Measurements from ENCODE around the gene MPO.

DNA sequence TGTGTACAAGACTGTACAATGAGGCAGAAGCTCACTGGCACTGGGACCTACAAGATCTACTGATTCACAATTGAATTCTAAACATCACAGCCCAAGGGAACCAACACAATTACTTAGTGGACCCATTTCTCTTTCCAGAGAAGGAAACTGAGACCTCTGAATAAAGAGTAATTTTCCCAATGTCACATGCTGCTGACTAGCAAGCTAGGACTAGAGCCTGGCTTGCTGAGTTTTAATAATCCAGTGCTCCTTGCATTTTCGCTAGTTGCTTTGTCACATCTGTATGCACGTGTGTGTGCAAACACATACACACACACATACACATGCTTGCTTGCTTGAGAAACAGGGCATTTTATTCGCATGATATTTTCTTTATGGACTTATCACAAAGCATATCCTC is 46.2 kb downstream of the MPO start:
- TF ChIP-seq ZFP30 (CRISPR knock-in tag; IDR thresholded peaks at IDR 0.05) (no peak), SNAI2 (CRISPR knock-in tag; IDR thresholded peaks at IDR 0.05) (no peak), RARB (CRISPR knock-in tag; IDR thresholded peaks at IDR 0.05) (no peak), PPARA (CRISPR knock-in tag; IDR thresholded peaks at IDR 0.05; ENCODE audit: borderline replicate concordance) (no peak), ZC3H10 (CRISPR knock-in tag; IDR thresholded peaks at IDR 0.05) (no peak), ARNTL (CRISPR knock-in tag; IDR thresholded peaks at IDR 0.05; ENCODE audit: borderline replicate concordance, low read depth) (no peak), ZFP3 (CRISPR knock-in tag; IDR thresholded peaks at IDR 0.05) (no peak)
- TF ChIP-seq, protein P1, sequence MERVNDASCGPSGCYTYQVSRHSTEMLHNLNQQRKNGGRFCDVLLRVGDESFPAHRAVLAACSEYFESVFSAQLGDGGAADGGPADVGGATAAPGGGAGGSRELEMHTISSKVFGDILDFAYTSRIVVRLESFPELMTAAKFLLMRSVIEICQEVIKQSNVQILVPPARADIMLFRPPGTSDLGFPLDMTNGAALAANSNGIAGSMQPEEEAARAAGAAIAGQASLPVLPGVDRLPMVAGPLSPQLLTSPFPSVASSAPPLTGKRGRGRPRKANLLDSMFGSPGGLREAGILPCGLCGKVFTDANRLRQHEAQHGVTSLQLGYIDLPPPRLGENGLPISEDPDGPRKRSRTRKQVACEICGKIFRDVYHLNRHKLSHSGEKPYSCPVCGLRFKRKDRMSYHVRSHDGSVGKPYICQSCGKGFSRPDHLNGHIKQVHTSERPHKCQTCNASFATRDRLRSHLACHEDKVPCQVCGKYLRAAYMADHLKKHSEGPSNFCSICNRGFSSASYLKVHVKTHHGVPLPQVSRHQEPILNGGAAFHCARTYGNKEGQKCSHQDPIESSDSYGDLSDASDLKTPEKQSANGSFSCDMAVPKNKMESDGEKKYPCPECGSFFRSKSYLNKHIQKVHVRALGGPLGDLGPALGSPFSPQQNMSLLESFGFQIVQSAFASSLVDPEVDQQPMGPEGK (CRISPR knock-in tag; IDR thresholded peaks at IDR 0.05; ENCODE audit: borderline replicate concordance) = no peak
- TF ChIP-seq, protein P2, sequence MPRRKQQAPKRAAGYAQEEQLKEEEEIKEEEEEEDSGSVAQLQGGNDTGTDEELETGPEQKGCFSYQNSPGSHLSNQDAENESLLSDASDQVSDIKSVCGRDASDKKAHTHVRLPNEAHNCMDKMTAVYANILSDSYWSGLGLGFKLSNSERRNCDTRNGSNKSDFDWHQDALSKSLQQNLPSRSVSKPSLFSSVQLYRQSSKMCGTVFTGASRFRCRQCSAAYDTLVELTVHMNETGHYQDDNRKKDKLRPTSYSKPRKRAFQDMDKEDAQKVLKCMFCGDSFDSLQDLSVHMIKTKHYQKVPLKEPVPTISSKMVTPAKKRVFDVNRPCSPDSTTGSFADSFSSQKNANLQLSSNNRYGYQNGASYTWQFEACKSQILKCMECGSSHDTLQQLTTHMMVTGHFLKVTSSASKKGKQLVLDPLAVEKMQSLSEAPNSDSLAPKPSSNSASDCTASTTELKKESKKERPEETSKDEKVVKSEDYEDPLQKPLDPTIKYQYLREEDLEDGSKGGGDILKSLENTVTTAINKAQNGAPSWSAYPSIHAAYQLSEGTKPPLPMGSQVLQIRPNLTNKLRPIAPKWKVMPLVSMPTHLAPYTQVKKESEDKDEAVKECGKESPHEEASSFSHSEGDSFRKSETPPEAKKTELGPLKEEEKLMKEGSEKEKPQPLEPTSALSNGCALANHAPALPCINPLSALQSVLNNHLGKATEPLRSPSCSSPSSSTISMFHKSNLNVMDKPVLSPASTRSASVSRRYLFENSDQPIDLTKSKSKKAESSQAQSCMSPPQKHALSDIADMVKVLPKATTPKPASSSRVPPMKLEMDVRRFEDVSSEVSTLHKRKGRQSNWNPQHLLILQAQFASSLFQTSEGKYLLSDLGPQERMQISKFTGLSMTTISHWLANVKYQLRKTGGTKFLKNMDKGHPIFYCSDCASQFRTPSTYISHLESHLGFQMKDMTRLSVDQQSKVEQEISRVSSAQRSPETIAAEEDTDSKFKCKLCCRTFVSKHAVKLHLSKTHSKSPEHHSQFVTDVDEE (CRISPR knock-in tag; IDR thresholded peaks at IDR 0.05) = no peak

All from SK-N-SH treated with all-trans-retinoic acid at 6 μM for 48 hours (cell line).